Measurements from ENCODE around the gene DIPK1C.

GRCh38 chr18:74468547-74469061 lies 11.5 kb upstream of the DIPK1C start:
- no peak for TF ChIP-seq CTCF (IDR thresholded peaks at IDR 0.05)
- TF ChIP-seq POLR2AphosphoS5 (IDR thresholded peaks at IDR 0.05): no peak
- TF ChIP-seq POLR2A (IDR thresholded peaks at IDR 0.05): no peak
- no peak for TF ChIP-seq EP300 (IDR thresholded peaks at IDR 0.05; ENCODE audit: low read depth)

Data from transverse colon (tissue), 4 donors.